GM21576 (cell line): ENCODE results near the gene ANKRD33.

ENCODE experiments used
- ATAC-seq: cut with Tn5 transposase; IDR thresholded peaks from one replicate; pipeline ENCODE4 v1.9.1; 2021; ENCODE audit warnings: mild to moderate bottlenecking, moderate library complexity; ENCODE audit not compliant: unreplicated experiment

ANKRD33 gene, protein sequence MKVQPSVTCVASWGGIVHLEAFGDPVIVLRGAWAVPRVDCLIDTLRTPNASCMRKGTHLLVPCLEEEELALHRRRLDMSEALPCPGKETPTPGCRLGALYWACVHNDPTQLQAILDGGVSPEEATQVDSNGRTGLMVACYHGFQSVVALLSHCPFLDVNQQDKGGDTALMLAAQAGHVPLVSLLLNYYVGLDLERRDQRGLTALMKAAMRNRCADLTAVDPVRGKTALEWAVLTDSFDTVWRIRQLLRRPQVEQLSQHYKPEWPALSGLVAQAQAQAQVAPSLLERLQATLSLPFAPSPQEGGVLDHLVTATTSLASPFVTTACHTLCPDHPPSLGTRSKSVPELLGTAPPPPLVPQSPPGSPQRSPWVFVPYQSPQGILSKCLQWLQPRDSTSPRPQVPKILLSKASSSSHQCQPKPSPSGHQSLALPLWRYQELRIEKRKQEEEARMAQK

DNA sequence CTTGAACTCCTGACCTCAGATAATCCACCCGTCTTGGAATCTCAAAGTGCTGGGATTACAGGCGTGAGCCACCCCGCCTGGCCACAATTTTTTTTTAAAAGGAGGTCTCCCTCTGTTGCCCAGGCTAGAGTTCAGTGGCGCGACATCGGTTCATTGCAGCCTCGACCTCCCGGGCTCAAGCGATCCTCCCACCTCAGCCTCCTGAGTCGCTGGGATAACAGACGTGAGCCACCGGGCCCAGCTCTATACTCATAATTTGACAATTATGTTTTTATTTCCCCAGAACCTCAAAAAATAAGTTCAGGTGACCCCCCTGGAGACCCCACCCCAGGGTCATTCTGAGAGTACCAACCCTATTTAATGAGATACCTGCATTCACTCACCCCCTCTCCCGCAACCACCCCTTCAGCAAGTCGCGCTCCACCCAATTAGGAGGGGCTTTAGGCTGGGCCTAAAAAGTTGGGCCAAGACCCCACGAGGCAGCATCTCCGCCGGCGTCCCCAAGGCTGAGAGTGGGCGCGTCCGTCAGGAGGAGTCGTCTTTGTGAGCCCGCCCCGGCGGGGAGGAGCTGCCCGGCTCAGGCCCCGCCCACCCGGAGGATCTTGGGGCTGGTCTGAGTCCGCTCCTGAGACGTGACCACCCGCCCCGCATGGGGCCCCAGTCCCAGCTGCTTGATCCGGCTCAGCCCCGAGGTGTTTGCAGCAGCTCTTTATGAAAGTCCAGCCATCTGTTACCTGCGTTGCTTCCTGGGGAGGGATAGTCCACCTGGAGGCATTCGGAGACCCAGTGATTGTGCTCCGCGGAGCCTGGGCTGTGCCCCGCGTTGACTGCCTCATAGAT is at the start of gene ANKRD33:
ANKRD33 (plus strand) TSS at position 628 of the 840 bp plus-strand sequence; CDS start at position 712, 84 bp downstream.
- ATAC-seq: no peak

DNA sequence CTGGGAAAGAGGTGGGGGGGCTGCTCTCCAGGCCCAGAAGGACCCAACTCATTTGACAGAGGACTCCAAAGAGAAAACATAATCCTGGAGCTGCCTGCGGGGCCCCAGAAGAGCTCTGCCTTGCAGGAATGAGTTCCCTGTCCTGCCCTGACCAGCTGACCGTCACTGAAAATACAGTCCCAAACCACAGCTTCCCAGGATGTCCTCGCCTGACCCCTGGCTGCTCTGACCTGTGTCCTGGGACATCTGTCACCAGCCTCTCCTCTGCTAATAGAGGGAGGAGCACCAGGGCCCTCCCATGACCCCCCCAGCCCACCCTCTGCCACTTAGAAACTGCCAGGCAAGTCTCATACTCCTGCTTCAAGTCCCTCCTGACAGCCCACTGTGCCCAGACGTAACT is 49.1 kb upstream of the ANKRD33 start:
- ATAC-seq: no peak

DNA sequence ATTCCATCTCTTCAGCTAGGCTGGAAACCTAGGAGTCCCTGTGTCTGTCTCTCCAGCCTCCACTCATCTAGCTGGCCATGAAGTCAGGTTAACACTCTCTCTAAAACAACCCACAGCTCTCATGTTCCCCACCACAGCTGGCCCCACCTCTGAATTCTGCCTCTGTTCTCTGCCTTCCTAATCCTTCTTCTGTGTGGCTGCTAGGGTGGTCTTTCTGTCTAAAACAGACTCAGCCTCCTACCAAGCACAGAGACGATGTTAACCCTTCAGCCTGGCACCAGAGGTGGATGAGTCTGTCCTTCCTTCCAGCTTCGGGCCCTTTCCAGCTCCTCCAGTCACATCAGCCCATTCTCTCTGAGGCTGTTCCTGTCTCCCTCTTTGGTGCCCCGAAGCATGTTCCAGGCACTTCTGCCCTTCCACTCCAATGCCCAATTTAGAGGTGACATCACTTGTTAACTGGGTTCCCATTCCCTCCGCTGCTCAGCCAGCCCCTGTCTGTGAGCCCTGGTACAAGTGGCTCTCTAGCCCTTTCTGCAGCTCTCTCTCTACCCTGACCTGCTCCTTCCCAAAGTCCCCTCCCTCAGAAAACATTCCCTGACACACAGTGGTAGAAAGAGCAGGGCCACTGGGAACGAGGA is 48.5 kb upstream of the ANKRD33 start:
- no peak for ATAC-seq

DNA sequence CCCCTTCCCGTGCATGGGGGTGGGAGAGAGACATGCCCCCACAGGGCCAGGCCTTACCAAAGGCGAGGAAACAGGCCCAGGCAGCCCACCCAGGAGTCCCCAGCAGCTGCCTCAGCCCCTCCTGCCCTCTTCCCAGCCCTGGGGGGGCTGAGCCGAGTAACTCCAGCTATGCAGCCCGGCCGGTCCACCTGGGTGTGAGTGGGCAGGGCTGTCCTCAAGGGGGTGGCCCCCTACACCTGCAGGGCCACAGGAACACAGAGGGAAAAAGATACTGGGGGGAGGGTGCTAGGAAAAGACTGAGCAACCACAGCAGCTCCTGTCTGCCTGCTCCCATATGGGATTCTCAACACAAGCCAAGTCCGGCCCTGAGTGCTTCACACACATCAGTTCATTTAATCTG is 46.9 kb upstream of the ANKRD33 start:
- ATAC-seq: no peak

DNA sequence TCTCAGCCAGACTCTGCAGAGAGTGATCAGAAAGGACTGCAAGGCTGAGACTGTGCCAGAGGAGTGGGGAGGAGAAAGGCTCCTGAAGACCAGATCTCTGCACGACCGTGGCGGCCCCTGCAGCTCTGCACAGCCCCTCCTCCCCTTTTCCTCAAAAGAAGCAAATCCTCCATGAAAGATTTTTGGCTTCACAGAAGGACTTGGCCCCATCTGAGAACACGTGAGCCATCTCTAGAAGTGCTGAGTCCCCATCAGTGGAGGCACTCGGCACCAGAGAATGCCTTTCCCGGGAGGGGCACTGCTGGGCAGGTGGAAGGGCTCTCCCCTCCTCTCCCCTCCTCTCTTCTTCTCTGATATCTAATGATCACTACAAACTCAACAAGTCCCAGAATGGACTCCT is 46.2 kb upstream of the ANKRD33 start:
- no peak for ATAC-seq

DNA sequence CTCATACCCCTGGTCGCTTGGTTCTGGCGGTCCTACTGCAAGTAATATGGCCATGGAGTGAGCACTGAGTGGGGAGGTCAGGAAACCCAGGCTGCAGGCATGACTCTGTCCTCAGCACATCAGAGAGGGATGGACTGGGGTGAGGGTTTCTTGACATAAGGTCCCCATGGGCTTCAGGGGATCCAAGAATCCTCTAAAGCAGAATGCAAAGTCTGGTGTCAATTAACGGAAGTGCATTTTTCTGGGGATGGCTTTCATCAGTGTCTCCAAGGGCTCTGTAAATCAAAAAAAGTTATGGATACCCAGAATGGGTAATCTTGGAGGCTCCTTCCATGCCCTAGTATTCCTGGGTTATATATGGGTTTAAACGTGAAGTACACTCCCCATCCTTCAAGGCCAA is 43.0 kb upstream of the ANKRD33 start:
- ATAC-seq: no peak

DNA sequence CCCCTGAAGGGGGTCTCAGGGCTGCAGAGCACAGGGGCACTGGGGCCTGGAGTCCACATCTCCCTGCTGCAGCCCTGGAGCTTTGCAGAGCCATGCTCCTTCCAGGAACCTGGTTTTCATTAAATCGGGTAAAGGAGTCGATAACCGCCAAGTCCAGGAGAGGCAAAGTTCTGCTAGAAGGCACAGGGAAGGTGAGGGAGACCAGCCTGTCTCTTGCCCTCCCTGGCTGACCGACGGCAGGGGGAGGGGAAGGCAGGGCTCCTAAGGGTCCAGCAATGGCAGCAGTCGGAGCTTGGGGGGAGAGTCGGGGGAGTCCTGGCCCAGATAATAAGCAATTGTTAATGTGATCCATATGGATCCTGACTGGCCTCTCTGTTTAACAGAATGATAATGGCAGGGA is 42.4 kb upstream of the ANKRD33 start:
- ATAC-seq: no peak

DNA sequence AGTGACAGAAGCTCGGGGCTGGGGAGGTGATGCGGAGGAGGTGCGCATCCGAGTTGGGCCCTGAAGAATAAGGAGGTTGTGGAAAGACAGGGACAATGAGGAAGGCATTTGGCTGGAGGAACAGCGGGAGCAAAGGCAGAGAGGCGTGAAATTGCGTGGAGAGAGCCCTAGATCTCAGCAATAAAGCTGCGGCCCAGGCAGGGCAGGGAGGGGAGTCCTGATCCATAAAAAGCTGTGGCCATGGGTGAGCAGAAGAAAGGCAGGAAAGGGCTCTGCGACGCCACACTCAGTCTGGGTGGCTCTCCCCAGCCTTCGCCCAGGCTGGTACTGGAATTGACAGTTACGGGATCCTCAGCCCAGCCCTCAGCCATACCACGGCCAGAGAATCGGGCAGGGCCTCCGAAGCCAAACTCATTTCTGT is 41.6 kb upstream of the ANKRD33 start:
- ATAC-seq: no peak

DNA sequence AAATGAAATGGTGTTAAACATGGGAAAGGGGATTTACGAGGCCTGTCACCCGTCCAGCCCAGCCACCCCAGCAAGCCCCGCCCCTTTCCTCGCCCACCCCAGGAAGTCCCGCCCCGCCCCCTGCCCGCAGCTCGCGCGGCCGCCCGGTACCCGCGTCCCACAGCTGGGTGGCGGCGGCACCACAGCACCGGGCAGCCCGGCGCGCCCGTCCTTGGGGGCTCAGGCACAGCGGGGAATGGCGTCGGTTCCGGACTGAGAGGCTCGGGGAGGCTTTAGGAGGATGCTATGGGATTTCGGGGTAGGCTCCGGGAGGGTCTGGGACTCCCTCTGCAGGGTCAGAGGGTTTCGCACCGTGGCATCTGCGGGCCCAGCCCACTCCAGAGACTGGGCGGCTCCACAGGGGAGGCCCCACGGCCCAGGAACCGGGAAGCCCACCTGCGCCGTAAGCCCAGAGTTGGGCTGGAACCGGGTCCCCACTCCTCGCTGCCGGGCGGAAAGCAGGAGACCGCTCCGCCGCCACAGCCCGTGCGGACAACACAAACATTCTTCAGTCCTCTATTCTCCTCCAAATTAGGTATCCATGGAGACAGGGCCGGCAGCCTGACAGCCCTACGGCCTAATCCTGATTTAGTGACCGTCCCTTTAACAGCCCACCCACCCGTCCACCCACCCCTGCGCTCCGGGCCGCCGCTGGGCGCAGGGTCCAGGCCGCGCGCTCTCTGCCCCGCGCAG is 40.8 kb upstream of the ANKRD33 start:
- no peak for ATAC-seq

DNA sequence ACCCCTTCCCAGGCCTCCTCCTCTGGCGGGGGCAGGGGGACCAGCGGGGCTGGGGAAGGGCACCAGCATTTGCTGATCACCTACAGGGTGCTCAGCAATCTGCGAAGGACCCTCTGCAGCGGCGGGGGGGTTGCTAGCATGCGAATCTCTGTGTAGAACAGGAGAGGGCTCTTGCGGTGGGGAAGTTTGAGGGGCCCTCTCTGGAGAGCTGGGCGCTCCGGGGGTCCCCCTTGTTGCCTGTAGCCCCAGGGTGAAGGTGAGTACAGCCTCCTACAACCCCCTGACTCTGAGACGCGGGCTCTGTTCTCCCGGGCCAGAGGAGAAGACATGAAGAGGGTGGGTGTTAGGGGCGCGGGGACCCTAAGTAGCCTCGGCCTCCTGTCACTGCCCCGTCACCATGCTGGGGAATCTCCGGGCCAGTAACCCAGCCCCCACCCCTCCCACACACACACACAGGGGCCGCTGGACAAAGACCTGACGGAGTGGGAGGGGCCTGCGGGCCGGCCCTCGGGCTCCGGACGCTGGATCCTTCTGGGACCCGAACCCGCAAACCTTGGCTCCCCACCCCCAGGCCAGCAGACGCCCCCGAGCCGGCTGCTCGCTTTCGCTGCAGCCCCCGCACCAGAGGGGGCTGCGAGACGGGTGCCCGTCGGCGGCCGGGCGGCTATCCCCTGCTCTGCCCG is 40.1 kb upstream of the ANKRD33 start:
- ATAC-seq: no peak

DNA sequence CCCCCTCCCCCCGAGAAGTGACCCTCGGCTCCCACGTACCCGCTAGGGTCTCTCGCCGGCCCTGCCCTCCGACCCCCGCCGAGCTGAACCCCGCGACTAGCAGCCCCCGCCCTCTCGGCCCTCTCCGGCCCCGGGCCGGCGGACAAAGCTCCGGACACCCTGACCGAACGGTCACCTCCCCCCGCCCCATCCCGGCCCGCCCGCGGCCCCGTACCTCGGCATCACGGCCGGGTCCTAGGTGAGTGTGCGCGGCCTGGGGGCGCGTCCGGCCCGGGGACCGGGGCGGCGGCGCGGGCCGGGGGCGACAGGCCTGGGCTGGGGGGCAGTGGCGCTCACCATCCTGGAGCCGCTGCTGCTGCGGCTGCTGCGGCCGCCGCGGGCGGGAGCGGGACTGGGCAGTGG is 39.6 kb upstream of the ANKRD33 start, which contains the start of gene FIGNL2:
FIGNL2 (minus strand) TSS at position 393 of the 402 bp plus-strand sequence. CDS start 26,305 bp downstream, outside the sequence.
- ATAC-seq: no peak

DNA sequence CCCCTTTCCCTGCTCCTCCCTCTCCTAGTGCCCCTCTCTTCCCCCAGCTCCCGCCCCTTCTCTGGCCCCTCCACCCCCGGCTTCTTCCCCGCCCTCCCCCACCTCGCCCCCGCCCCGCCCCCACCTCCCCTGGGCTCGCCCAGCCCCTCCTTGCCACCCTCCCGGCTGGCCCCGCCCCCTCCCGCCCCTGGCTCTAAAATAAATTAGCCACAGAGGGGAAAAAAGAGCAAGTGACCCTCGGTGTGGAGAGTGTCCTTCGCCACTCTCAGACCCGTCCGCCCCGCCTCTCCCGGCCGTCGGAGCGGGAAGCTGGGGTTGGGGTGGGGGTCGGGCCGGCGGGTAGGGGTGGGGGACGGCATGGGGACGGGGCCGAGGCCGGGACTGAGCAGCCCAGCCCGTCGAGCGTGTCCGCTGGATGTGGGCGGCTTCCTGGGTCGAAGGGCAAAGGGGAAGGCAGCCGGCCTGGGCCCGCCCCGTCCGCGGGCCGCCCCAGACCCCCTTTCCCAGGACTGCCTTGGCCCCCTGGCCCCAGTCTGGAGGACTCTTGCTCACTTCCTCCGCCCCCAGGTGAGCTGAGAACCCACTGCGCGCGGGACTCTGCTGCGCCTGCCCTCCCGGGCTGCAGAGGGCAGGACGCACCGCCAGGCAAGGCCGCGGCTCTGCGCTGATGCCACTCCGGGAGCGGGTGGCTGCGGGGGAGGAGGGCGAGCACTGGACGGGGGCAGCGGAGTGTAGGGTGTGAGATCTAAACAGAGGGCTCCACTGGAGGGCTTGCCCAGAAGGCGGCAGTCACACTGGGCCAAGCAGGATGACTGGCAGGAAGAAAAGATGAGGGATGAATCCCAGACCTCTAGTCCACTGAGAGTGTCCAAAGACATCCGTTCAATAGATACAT is 38.8 kb upstream of the ANKRD33 start:
- ATAC-seq: no peak

DNA sequence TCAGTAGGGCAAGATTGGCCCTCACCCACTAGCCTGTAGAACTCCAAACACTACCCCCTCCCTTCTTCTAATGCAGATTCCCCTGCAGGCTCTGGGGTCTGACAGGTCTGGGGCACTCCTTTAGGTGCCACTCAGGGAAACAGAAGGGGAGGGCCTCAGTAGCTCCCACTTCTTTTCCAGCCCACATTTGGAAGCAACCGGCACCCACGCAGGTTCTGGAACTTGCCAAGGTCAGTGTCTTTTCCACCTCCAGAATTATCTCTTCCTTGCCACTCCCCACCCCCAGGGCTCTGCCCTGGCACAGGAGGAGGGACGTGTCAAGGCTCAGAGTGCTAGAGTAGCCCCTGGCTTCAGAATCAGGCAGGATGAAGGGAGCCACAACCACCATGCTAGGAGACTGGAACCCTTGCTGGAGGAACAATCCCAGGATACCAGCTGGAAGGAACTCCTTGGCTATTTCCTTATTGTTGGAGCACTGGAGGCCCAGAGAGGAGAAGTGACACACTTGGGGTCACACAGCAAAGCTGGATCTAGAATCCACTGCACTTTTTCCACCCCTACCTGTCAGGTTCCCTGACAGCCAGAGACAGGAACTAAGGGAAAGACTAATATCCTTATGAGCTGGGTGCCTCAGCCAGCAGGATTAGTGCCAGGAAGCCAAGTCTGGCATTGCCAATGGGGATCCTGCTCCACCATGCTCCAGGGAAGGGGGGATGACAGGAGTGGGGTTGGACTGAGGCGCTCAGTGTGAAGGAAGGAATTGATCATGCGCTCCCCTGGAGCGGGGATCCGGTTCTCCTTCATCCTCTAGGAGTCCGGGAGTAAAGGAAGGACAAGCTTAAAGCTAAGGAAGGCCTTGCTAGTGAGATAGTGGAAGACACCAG is 37.6 kb upstream of the ANKRD33 start:
- no peak for ATAC-seq

DNA sequence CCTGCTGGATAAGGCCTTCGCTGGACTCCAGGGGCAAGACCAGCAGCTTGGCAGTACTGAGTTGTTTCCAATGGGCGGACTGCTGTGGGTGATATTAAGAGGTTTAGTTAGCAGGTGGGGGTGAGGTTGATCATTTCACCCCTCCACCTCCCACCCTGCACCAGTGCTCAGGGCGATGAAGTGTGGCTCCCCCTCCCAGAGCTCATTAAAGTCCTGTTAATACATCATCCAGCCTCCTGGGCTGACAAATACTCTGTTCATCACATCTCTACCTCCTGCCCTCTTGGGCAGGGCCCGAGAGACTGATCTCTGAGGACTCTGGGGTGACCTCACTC is 37.0 kb upstream of the ANKRD33 start:
- ATAC-seq: no peak

DNA sequence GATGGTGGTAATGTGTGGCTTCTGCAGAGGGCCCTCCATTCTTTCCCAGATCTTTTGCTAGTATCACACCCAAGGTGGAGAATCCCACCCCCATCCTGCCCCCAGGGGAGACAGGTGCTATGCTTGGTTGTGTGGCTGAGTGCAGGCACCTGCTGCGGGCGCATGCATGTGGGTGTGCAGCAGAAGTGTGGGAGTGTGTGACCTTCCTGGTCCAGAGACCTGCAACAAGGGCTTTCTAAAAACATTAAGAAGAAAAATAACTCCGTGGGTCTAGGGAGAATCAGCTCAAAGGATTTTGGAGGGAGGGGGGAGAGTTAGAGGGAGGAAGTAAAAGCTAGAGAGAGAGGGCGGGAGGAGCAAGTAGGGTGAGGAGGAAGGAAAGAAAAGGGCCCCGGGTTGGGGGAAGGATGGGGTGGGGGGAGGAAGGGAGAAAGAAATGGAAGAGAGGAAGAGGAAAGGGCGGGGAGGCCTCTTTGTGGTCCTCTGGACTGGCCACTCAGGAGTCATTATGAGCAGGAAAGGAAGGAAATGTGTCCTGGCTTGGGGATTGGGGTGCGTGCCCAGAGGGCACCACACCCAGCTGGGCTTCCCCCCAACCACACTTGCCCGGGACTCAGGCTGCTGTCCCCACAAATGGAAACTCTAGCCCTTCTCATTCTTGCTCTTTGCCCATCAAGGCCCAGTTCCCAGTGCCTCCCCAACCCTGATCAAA is 36.3 kb upstream of the ANKRD33 start:
- ATAC-seq: no peak

DNA sequence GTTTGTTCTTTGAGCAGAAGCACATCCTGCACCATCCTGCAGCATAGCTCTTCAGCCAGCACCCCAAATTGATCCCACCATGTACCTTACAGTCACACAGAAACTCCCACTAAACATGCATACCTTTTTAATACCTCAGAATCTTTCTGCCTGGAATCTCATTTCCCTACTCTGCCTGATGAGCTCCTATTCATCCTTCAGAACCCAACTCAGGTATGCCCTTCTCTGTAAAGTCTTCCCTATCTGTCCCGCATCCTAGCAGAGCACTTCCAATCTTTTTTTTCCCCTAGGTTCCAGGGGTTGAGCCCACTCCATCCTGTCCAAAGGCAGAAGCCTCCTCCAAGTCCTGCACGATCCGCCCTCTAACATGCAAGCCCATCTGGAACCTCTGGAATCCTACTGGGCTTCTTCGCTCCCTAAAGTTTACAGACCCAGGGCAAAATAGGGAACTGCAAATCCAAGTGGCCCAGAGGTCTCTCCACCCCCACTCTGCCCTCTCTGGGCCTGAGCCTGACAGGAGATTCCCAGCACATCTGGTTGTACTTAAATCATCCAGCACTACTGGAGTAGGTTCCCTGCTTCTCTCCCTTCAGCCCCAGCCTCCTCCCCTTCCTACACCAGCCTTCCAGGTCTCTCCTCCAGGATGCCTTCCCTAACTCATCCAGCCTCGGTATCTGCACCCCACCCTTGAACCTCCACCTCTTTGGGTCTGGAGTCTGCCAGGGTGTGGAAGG is 35.3 kb upstream of the ANKRD33 start:
- ATAC-seq: no peak
